SK-N-SH (cell line): ENCODE results near the gene TULP4.

Source experiments
- CTCF ChIP-seq: fragments of 200-600 bp; sonication (generic); IDR thresholded peaks from 2 replicates; pipeline ENCODE4 v1.6.1; 2017; ENCODE audit warnings: antibody characterized with exemption, mild to moderate bottlenecking, moderate library complexity
- EP300 ChIP-seq, 2 experiments: IDR thresholded peaks; 2 replicates each; pipeline versions ENCODE4 v1.4.0 to v1.6.1; 2012; ENCODE audit warnings: borderline replicate concordance in 1 of 2, low read depth in 1 of 2, low read length in 1 of 2
- GATA2 ChIP-seq: sonication (generic); formaldehyde crosslinking; IDR thresholded peaks from 2 replicates; pipeline ENCODE4 v1.5.0; 2020; ENCODE audit warnings: mild to moderate bottlenecking, missing genetic modification reagents
- POLR2AphosphoS5 ChIP-seq: IDR thresholded peaks from 2 replicates; pipeline ENCODE4 v1.6.1; 2012; ENCODE audit warnings: low read depth, low read length
- RCOR1 ChIP-seq: fragments of 150-350 bp; IDR thresholded peaks from 2 replicates; pipeline ENCODE4 v1.6.1; 2017; ENCODE audit warnings: antibody characterized with exemption, low read length
- RFX5 ChIP-seq: IDR thresholded peaks from 2 replicates; pipeline ENCODE4 v1.6.1; 2012; ENCODE audit warnings: mild to moderate bottlenecking, improper control_type of control experiment, low read length
- RXRA ChIP-seq: IDR thresholded peaks from 2 replicates; pipeline ENCODE4 v1.4.0; 2012; ENCODE audit warnings: low read depth, mild to moderate bottlenecking, borderline replicate concordance
- TAF1 ChIP-seq: IDR thresholded peaks from 2 replicates; pipeline ENCODE4 v1.6.1; 2012; ENCODE audit warnings: low read depth, mild to moderate bottlenecking, low read length, moderate library complexity, borderline replicate concordance
- TCF12 ChIP-seq: IDR thresholded peaks from 2 replicates; pipeline ENCODE4 v1.4.0; 2012
- YY1 ChIP-seq: IDR thresholded peaks from 2 replicates; pipeline ENCODE4 v1.4.0; 2012; ENCODE audit warnings: low read depth, mild to moderate bottlenecking
- TF ChIP-seq, protein P1 (sequence below): IDR thresholded peaks from 2 replicates; pipeline ENCODE4 v1.4.0; 2012; ENCODE audit warnings: low read depth, borderline replicate concordance
- TF ChIP-seq, protein P2 (sequence below): IDR thresholded peaks from 2 replicates; pipeline ENCODE4 v1.4.0; 2012; ENCODE audit warnings: low read depth

DNA sequence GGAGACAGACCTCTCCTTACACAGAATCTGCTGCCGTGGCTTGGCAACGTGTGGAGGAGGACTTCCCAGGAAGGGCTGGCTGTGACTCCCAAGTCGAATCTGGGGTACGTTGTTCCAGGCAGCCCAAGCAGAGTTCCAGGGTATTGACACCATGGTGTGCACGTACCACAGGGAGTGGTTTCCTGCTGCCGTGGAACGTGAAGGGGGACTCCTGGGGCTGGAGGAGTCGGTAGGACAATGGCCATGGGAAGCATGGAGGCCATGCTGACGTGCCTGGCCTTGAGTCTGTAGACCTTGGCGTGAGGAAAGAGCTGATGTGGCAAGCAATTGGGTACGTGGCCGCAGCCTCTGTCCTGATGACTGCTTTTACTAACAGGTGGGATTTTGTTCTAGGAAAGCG lies 119.3 kb downstream of the TULP4 start:
- no peak for TF ChIP-seq RXRA
- no peak for TF ChIP-seq TAF1
- TF ChIP-seq CTCF, result no peak
- no peak for TF ChIP-seq YY1
- TF ChIP-seq TCF12, result no peak
- TF ChIP-seq, protein P1, sequence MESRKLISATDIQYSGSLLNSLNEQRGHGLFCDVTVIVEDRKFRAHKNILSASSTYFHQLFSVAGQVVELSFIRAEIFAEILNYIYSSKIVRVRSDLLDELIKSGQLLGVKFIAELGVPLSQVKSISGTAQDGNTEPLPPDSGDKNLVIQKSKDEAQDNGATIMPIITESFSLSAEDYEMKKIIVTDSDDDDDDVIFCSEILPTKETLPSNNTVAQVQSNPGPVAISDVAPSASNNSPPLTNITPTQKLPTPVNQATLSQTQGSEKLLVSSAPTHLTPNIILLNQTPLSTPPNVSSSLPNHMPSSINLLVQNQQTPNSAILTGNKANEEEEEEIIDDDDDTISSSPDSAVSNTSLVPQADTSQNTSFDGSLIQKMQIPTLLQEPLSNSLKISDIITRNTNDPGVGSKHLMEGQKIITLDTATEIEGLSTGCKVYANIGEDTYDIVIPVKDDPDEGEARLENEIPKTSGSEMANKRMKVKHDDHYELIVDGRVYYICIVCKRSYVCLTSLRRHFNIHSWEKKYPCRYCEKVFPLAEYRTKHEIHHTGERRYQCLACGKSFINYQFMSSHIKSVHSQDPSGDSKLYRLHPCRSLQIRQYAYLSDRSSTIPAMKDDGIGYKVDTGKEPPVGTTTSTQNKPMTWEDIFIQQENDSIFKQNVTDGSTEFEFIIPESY, result no peak
- TF ChIP-seq, protein P2, sequence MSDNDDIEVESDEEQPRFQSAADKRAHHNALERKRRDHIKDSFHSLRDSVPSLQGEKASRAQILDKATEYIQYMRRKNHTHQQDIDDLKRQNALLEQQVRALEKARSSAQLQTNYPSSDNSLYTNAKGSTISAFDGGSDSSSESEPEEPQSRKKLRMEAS, result no peak
- no peak for TF ChIP-seq POLR2AphosphoS5
- no peak for TF ChIP-seq RCOR1
- TF ChIP-seq GATA2 (CRISPR knock-in tag), result no peak
- no peak for TF ChIP-seq RFX5
- TF ChIP-seq EP300 (IDR thresholded peaks at IDR 0.05; ENCODE audit: borderline replicate concordance in 1 of 2, low read depth in 1 of 2, low read length in 1 of 2), result no peak
